ENCODE measurements around the gene RHOBTB3.

DNA sequence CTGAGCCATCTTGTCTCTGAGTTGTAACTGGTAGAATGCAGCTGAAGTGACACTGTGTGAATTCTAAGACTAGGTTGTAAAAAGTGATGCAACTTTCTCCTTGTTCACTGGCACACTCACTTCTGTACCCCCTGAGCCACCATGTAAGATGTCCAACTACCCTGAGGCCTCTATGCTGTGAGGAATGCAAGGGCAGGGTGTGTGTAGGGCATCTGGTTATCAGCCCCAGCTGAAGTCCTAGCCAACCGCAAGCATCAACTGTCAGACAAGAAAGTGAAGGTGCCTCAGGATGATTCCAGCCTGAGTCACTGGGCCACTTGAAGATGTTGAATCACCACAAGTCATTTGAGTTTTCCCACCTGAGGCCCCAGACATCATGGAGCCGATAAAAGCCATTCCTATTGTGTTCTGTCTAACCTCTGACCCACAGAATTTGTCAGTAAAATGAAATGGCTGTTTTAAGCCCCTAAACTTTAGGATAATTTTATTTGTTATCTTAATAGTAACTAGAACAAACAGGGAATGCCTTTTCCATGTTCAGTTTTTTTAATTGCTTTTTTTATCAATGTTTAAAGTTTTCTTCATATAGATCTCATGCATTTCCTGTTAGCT is 18.7 kb upstream of the RHOBTB3 start:
- TF ChIP-seq, protein P1, sequence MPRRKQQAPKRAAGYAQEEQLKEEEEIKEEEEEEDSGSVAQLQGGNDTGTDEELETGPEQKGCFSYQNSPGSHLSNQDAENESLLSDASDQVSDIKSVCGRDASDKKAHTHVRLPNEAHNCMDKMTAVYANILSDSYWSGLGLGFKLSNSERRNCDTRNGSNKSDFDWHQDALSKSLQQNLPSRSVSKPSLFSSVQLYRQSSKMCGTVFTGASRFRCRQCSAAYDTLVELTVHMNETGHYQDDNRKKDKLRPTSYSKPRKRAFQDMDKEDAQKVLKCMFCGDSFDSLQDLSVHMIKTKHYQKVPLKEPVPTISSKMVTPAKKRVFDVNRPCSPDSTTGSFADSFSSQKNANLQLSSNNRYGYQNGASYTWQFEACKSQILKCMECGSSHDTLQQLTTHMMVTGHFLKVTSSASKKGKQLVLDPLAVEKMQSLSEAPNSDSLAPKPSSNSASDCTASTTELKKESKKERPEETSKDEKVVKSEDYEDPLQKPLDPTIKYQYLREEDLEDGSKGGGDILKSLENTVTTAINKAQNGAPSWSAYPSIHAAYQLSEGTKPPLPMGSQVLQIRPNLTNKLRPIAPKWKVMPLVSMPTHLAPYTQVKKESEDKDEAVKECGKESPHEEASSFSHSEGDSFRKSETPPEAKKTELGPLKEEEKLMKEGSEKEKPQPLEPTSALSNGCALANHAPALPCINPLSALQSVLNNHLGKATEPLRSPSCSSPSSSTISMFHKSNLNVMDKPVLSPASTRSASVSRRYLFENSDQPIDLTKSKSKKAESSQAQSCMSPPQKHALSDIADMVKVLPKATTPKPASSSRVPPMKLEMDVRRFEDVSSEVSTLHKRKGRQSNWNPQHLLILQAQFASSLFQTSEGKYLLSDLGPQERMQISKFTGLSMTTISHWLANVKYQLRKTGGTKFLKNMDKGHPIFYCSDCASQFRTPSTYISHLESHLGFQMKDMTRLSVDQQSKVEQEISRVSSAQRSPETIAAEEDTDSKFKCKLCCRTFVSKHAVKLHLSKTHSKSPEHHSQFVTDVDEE (CRISPR knock-in tag; IDR thresholded peaks at IDR 0.05), result no peak
- TF ChIP-seq GLIS3 (CRISPR knock-in tag; IDR thresholded peaks at IDR 0.05), result no peak
- no peak for TF ChIP-seq ARNTL (CRISPR knock-in tag; IDR thresholded peaks at IDR 0.05; ENCODE audit: borderline replicate concordance, low read depth)
- TF ChIP-seq, protein P2, sequence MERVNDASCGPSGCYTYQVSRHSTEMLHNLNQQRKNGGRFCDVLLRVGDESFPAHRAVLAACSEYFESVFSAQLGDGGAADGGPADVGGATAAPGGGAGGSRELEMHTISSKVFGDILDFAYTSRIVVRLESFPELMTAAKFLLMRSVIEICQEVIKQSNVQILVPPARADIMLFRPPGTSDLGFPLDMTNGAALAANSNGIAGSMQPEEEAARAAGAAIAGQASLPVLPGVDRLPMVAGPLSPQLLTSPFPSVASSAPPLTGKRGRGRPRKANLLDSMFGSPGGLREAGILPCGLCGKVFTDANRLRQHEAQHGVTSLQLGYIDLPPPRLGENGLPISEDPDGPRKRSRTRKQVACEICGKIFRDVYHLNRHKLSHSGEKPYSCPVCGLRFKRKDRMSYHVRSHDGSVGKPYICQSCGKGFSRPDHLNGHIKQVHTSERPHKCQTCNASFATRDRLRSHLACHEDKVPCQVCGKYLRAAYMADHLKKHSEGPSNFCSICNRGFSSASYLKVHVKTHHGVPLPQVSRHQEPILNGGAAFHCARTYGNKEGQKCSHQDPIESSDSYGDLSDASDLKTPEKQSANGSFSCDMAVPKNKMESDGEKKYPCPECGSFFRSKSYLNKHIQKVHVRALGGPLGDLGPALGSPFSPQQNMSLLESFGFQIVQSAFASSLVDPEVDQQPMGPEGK (CRISPR knock-in tag; IDR thresholded peaks at IDR 0.05; ENCODE audit: borderline replicate concordance), result no peak

Data from SK-N-SH treated with all-trans-retinoic acid at 6 μM for 48 hours (cell line).